Neural progenitor cell (in vitro differentiated cells): Measurements from ENCODE around the gene RPS26.

Experiments
- EZH2phosphoT487 ChIP-seq: fragments of 200-600 bp; sonication (generic); IDR thresholded peaks from 2 replicates; pipeline ENCODE4 v1.6.1; 2017; ENCODE audit warnings: antibody characterized with exemption
- TF ChIP-seq, protein P1 (sequence below): fragments of 200-600 bp; sonication (generic); IDR thresholded peaks from 2 replicates; pipeline ENCODE4 v1.5.1; 2017; ENCODE audit warnings: antibody characterized with exemption, mild to moderate bottlenecking

DNA sequence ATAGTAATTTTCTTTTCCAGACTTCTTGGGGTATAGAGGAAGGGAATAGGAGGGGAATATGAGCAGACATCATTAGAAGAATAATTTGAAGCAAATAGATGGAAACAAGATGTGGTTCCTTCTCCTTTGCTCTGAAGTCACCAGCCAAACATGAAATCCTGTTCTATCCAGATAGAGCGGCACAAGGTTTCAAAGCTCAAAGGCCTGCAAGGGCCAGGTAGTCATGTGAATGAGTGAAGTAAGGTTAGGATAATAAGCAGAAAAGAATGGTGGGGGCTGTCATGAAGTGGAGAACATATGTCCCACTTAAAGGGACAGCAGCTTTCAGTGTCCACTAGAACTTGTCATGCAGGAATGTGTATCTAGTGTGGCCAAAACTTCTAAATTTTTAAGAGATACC is 23.4 kb upstream of the RPS26 start:
- TF ChIP-seq, protein P1, sequence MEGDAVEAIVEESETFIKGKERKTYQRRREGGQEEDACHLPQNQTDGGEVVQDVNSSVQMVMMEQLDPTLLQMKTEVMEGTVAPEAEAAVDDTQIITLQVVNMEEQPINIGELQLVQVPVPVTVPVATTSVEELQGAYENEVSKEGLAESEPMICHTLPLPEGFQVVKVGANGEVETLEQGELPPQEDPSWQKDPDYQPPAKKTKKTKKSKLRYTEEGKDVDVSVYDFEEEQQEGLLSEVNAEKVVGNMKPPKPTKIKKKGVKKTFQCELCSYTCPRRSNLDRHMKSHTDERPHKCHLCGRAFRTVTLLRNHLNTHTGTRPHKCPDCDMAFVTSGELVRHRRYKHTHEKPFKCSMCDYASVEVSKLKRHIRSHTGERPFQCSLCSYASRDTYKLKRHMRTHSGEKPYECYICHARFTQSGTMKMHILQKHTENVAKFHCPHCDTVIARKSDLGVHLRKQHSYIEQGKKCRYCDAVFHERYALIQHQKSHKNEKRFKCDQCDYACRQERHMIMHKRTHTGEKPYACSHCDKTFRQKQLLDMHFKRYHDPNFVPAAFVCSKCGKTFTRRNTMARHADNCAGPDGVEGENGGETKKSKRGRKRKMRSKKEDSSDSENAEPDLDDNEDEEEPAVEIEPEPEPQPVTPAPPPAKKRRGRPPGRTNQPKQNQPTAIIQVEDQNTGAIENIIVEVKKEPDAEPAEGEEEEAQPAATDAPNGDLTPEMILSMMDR, result no peak
- no peak for TF ChIP-seq EZH2phosphoT487
